Lung (tissue), 12 donors: Measurements from ENCODE around the gene ALOX12B. TPM values are rescaled to one million over a fixed set of nuclear protein-coding genes. Genes with fewer than 3 reads are reported as not detected.
A peak's percentile ranks its signal among the peaks of the same experiment; 100 is the strongest.

Experiments used
- ATAC-seq: fragments of 200-7000 bp; cut with Tn5 transposase; one replicate; pipeline ENCODE4 v1.9.1; 2020; ENCODE audit warnings: moderate number of reproducible peaks; ENCODE audit not compliant: insufficient read depth, low FRiP score
- DNase-seq, 3 donors: peaks; one replicate each; pipeline ENCODE4 v3.0.0-alpha.2; 2013 to 2017
- H3K27ac ChIP-seq, 2 donors: one replicate each; pipeline ENCODE4 v1.5.1; 2013; ENCODE audit warnings: mild to moderate bottlenecking in 2 of 2, moderate library complexity in 2 of 2, control low read depth in 1 of 2, inconsistent platforms in 1 of 2, low read depth in 1 of 2, low read length in 1 of 2
- H3K27me3 ChIP-seq, 3 donors: one replicate each; pipeline ENCODE4 v1.5.1; 2013; ENCODE audit warnings: low read length in 2 of 3; ENCODE audit not compliant: control insufficient read depth in 3 of 3, insufficient read depth in 3 of 3
- H3K36me3 ChIP-seq, 4 donors: one replicate each; pipeline ENCODE4 v1.5.1; 2013; ENCODE audit warnings: low read length in 4 of 4, mild to moderate bottlenecking in 1 of 4, moderate library complexity in 1 of 4; ENCODE audit not compliant: control insufficient read depth in 4 of 4, insufficient read depth in 4 of 4
- H3K4me1 ChIP-seq, 5 donors: one replicate each; pipeline ENCODE4 v1.5.1; 2013; ENCODE audit warnings: low read length in 5 of 5, mild to moderate bottlenecking in 2 of 5, moderate library complexity in 1 of 5; ENCODE audit not compliant: control insufficient read depth in 5 of 5, insufficient read depth in 5 of 5
- H3K4me3 ChIP-seq: one replicate; pipeline ENCODE4 v1.5.1; 2013; ENCODE audit warnings: mild to moderate bottlenecking, control low read depth, moderate library complexity
- H3K9ac ChIP-seq, 2 donors: one replicate each; pipeline ENCODE4 v1.5.1; 2013; ENCODE audit warnings: low read length in 2 of 2, control low read depth in 1 of 2; ENCODE audit not compliant: insufficient read depth in 1 of 2
- H3K9me3 ChIP-seq, 4 donors: one replicate each; pipeline ENCODE4 v1.5.1; 2013; ENCODE audit warnings: low read length in 3 of 4, mild to moderate bottlenecking in 1 of 4, moderate library complexity in 1 of 4; ENCODE audit not compliant: control insufficient read depth in 4 of 4, insufficient read depth in 3 of 4
- WGBS, 2 donors: extraction: QIAGEN DNeasy Blood & Tissue Kit; methylation state at CpG; one replicate each; pipeline ENCODE4 v1.1.7; 2013; 5-methylcytosine and 5-hydroxymethylcytosine counted together
- polyA plus RNA-seq, 2 donors: library from polyadenylated mRNA; stranded (reverse); fragments of 200-250 nt; gene quantifications; one replicate each; pipeline ENCODE4 v1.2.1, GENCODE V29; 2013
- total RNA-seq, 2 donors: library from RNA; depleted of rRNA in 1 of 2; stranded (reverse); fragments of >200 nt in 1 of 2; gene quantifications; one replicate each; pipeline ENCODE4 v1.2.1, GENCODE V29; 2014 to 2021
- TF ChIP-seq, protein P1 (sequence below): IDR thresholded peaks from 2 replicates; pipeline ENCODE4 v1.5.1; 2012; ENCODE audit warnings: mild to moderate bottlenecking; ENCODE audit errors: control extremely low read depth, extremely low read depth
- donor health status: control.
- donor health status: control.
- donor health status: Bipolar disorder and iron deficiency.
- donor health status: healthy.
- donor health status: DM: yes; HTN: yes; CAD: no.

The ALOX12B gene
- total and polyA plus RNA-seq, 4 donors, result 0.06 to 0.48 (median 0.46) TPM; not detected in 1

DNA sequence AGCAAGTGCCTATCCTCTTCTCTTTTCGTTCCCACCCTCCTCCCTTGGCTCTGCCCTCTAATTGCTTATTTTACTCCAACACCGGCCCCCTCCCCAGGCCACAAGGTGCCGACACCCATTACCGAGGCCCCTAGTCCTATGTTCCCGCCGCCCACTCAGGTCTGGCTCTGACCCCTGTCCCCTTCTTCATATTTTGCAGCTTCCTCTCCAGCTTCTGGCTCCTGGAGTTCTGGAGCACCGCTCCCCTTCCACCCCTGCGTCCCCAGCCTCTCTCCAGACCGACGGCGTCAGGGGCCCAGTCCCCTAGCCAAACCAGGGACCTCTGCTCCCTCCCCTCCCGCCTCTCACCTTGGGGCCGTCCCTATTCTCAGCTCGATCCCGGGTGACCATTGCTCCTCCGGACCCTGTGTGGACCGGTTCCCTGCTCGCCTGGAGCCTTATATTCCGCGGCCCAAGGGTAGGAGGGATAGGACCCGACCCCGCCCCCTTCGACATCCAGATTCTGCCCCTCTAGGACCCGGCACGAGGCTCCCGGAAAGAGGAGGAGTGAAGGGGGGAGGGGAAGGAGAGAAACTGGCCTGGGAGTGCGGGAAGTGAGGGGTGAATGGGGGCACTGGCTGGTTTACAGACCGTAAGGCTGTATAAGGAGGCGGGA, 36.3 kb upstream of the ALOX12B start, which contains the start of gene HES7:
HES7 (minus strand) TSS at position 412 of the 655 bp plus-strand sequence; CDS start at position 390, 22 bp downstream.
- Histone ChIP-seq H3K9ac (peak within 1 kb of the TSS in 1 of 2 donors; percentile 36), H3K9me3 (no peaks in the 10 kb centered on the region), H3K27me3 (peaks cover 0 to 45% (median 29%) of the 10 kb centered on the region in 3 donors), H3K4me3 (peak within 1 kb of the TSS; percentile 29), H3K4me1 (peaks cover 0 to 60% (median 33%) of the 10 kb centered on the region in 5 donors), H3K27ac (no peak within 1 kb of the TSS), H3K36me3 (no peaks in the 10 kb centered on the region)
- WGBS, 2 donors, result 1 to 2% methylated on average over 27 to 29 of the region's 29 CpGs
- peak in 2 of 3 donors; percentile 43 to 49 for DNase-seq
- ATAC-seq, result no peak
- TF ChIP-seq, protein P1, sequence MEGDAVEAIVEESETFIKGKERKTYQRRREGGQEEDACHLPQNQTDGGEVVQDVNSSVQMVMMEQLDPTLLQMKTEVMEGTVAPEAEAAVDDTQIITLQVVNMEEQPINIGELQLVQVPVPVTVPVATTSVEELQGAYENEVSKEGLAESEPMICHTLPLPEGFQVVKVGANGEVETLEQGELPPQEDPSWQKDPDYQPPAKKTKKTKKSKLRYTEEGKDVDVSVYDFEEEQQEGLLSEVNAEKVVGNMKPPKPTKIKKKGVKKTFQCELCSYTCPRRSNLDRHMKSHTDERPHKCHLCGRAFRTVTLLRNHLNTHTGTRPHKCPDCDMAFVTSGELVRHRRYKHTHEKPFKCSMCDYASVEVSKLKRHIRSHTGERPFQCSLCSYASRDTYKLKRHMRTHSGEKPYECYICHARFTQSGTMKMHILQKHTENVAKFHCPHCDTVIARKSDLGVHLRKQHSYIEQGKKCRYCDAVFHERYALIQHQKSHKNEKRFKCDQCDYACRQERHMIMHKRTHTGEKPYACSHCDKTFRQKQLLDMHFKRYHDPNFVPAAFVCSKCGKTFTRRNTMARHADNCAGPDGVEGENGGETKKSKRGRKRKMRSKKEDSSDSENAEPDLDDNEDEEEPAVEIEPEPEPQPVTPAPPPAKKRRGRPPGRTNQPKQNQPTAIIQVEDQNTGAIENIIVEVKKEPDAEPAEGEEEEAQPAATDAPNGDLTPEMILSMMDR, result no peak

DNA sequence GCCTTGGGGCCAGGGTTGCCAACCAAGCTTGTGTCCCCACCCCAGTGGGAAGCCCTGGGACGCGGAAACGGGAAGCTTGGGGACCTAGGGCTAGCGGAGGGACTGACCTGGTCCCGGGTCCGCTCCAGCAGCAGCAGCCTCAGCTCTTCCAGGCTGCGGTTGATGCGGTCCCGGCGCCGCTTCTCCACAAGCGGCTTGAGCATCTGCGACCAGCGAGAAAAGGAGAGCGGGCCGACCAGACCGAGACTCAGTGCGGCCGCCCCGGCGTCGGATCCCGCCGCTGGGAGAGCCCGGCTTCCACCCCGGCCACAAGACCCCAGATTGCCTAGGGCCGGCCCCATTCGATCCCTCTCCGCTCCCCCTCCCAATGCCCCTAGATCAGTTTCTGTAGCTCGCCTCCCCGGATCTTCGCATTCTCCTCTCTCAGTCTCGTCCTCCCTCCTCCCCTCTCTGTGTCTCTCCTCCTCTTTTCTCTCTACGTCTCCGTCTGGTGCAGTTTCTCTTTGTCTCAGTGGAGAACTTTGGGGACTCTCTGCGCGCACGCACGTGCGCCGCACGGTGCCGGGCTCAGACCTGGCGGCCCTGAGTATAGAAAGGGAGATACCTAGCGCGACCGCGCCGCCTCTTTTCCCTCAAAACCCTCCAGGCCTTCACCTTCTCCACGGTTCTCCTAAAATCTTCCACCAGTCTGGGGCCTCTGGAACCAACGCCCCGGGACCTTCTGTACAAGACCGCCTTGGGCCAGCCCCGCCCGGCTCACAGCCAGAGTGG, 35.6 kb upstream of the ALOX12B start:
- Histone ChIP-seq H3K4me1 (peaks cover 0 to 64% (median 33%) of the 10 kb centered on the region in 5 donors), H3K9me3 (no peaks in the 10 kb centered on the region), H3K27ac (no peak overlapping the region), H3K4me3 (no peak overlapping the region), H3K27me3 (peaks cover 0 to 40% (median 25%) of the 10 kb centered on the region in 3 donors), H3K9ac (no peak overlapping the region), H3K36me3 (no peaks in the 10 kb centered on the region)
- peak in 1 of 3 donors; percentile 34 for DNase-seq
- TF ChIP-seq, protein P1, result no peak
- ATAC-seq, result no peak
- WGBS, 2 donors, result 0 to 1% methylated on average over 43 to 55 of the region's 55 CpGs

DNA sequence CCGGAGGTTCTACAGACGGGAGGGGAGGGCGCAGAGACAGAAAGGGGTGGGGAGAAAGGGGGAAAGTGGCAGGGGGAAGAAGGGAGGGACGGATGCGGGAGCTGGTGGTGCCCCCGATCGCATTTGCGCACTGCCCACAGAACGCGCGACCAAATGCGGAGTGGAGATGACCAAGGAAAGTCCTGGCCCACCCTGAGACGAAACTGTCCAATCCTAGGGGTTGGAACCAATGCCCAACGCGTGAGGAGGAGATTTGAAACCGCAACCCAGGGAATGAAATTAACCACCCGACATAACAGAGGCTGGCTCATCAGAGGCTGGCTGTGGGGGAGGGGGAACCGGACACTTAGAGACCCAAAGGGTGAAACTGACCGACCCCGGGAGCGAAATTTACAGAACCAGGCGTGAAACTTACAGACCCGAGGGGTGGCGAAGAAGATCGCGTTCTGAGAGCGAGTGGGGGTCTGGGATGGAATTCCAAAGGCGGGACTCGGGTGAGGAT, 35.0 kb upstream of the ALOX12B start:
- no peaks in the 10 kb centered on the region for H3K36me3 ChIP-seq
- H3K9ac ChIP-seq, result no peak overlapping the region
- TF ChIP-seq, protein P1, result no peak
- H3K9me3 ChIP-seq, result no peaks in the 10 kb centered on the region
- no peak for ATAC-seq
- DNase-seq, result no peak
- no peak overlapping the region for H3K4me3 ChIP-seq
- peaks cover 0 to 43% (median 27%) of the 10 kb centered on the region in 3 donors for H3K27me3 ChIP-seq
- H3K4me1 ChIP-seq, result peaks cover 0 to 70% (median 39%) of the 10 kb centered on the region in 5 donors
- H3K27ac ChIP-seq, result no peak overlapping the region
- 1 to 2% methylated on average over 29 of the region's 29 CpGs for WGBS, 2 donors
